Fibroblast of the aortic adventitia (primary cell): Measurements from ENCODE around the gene EHBP1L1. TPM values are rescaled to one million over a fixed set of nuclear protein-coding genes. Genes with fewer than 3 reads are reported as not detected.

Experiments used
- DNase-seq: peaks from one replicate; pipeline ENCODE4 v3.0.0-alpha.2; 2010; ENCODE audit warnings: low read depth
- H3K4me3 ChIP-seq: 2 replicates; pipeline ENCODE4 v1.5.1; 2011; ENCODE audit warnings: low read depth, mild to moderate bottlenecking, control low read depth, low read length, moderate library complexity
- CTCF ChIP-seq: IDR thresholded peaks from 2 replicates; pipeline ENCODE4 v1.5.1; 2011; ENCODE audit warnings: mild to moderate bottlenecking, low read length, control low read depth, inconsistent platforms; ENCODE audit not compliant: insufficient read depth
- total RNA-seq: library from RNA; depleted of rRNA; stranded (reverse); fragments of >200 nt; gene quantifications from 2 replicates; pipeline ENCODE4 v1.2.3, GENCODE V29; 2012; ENCODE audit warnings: low replicate concordance

The EHBP1L1 gene
- total RNA-seq, 1 donor: 52.2 TPM

GRCh38 chr11:65580031-65580692, 4.3 kb downstream of the EHBP1L1 start:
- no peak for TF ChIP-seq CTCF
- DNase-seq: no peak
- no peak overlapping the region for H3K4me3 ChIP-seq

GRCh38 chr11:65580756-65581155, 4.9 kb downstream of the EHBP1L1 start:
- DNase-seq: no peak
- TF ChIP-seq CTCF: no peak
- no peak overlapping the region for H3K4me3 ChIP-seq

- no peak for DNase-seq
- no peak for TF ChIP-seq CTCF
- no peak overlapping the region for H3K4me3 ChIP-seq
These were observed 6.1 kb downstream of the EHBP1L1 start for GRCh38 chr11:65581928-65582327.

- TF ChIP-seq CTCF: no peak
- no peak overlapping the region for H3K4me3 ChIP-seq
- DNase-seq: no peak
These were observed 7.7 kb downstream of the EHBP1L1 start for GRCh38 chr11:65583589-65583988.

- no peak overlapping the region for H3K4me3 ChIP-seq
These were observed 8.3 kb downstream of the EHBP1L1 start for GRCh38 chr11:65584106-65584505.

GRCh38 chr11:65584723-65585171, 8.9 kb downstream of the EHBP1L1 start:
- H3K4me3 ChIP-seq: no peak overlapping the region
- TF ChIP-seq CTCF: no peak
- no peak for DNase-seq

More at GRCh38 chr11:65584106-65584505, 8.3 kb downstream of the EHBP1L1 start:
- no peak for DNase-seq
- no peak for TF ChIP-seq CTCF
